Measurements from ENCODE around the gene ULK1.

GRCh38 chr12:131923260-131923659 is 28.8 kb downstream of the ULK1 start:
- no peak for TF ChIP-seq CTCF (IDR thresholded peaks at IDR 0.05)
- no peak for TF ChIP-seq POLR2A (IDR thresholded peaks at IDR 0.05)

Data from adrenal gland (tissue), 5 donors.